ENCODE data around the gene COPZ1. TPM values are rescaled to one million over a fixed set of nuclear protein-coding genes. Genes with fewer than 3 reads are reported as not detected.
A peak's percentile ranks its signal among the peaks of the same experiment; 100 is the strongest.

COPZ1 gene
- total RNA-seq, 1 donor from 2014 or later = 101 TPM

GRCh38 chr12:54360717-54361456 lies 36.0 kb downstream of the COPZ1 start:
- peaks cover 4% of the 10 kb centered on the region for H3K4me1 Mint-ChIP-seq (ENCODE audit: low read depth)
- H3K27me3 Mint-ChIP-seq (ENCODE audit: low read depth) = no peaks in the 10 kb centered on the region
- no peak for DNase-seq (ENCODE audit: low spot score)
- H3K36me3 Mint-ChIP-seq (ENCODE audit: low read depth) = no peaks in the 10 kb centered on the region
- no peaks in the 10 kb centered on the region for H3K9me3 Mint-ChIP-seq (ENCODE audit: low read depth)
- peak; percentile 94 for TF ChIP-seq CTCF (IDR thresholded peaks at IDR 0.05)
- no peak overlapping the region for H3K27ac Mint-ChIP-seq (ENCODE audit: unreplicated experiment)
- H3K4me3 Mint-ChIP-seq (ENCODE audit: unreplicated experiment) = no peak overlapping the region

- TF ChIP-seq CTCF (IDR thresholded peaks at IDR 0.05) = no peak
- no peak overlapping the region for H3K4me3 Mint-ChIP-seq (ENCODE audit: unreplicated experiment)
- no peak overlapping the region for H3K27ac Mint-ChIP-seq (ENCODE audit: unreplicated experiment)
- H3K9me3 Mint-ChIP-seq (ENCODE audit: low read depth) = no peaks in the 10 kb centered on the region
- no peaks in the 10 kb centered on the region for H3K36me3 Mint-ChIP-seq (ENCODE audit: low read depth)
- peaks cover 3% of the 10 kb centered on the region for H3K4me1 Mint-ChIP-seq (ENCODE audit: low read depth)
- no peak for DNase-seq (ENCODE audit: low spot score)
- no peaks in the 10 kb centered on the region for H3K27me3 Mint-ChIP-seq (ENCODE audit: low read depth)
These were observed 38.1 kb downstream of the COPZ1 start for GRCh38 chr12:54363047-54363446.

- no peak overlapping the region for H3K27ac Mint-ChIP-seq (ENCODE audit: unreplicated experiment)
- no peak for DNase-seq (ENCODE audit: low spot score)
- H3K4me1 Mint-ChIP-seq (ENCODE audit: low read depth) = peaks cover 8% of the 10 kb centered on the region
- no peaks in the 10 kb centered on the region for H3K27me3 Mint-ChIP-seq (ENCODE audit: low read depth)
- H3K36me3 Mint-ChIP-seq (ENCODE audit: low read depth) = no peaks in the 10 kb centered on the region
- H3K4me3 Mint-ChIP-seq (ENCODE audit: unreplicated experiment) = no peak overlapping the region
- no peak for TF ChIP-seq CTCF (IDR thresholded peaks at IDR 0.05)
- H3K9me3 Mint-ChIP-seq (ENCODE audit: low read depth) = no peaks in the 10 kb centered on the region
These were observed 38.7 kb downstream of the COPZ1 start for GRCh38 chr12:54363618-54364017.

GRCh38 chr12:54364413-54364812 lies 39.5 kb downstream of the COPZ1 start, which contains the start of gene GPR84:
TSS of gene GPR84 (minus strand) at chr12:54364486. CDS start at chr12:54363851, 635 bp downstream.
- H3K36me3 Mint-ChIP-seq (ENCODE audit: low read depth) = no peaks in the 10 kb centered on the region
- H3K27ac Mint-ChIP-seq (ENCODE audit: unreplicated experiment) = no peak within 1 kb of the TSS
- peaks cover 16% of the 10 kb centered on the region for H3K4me1 Mint-ChIP-seq (ENCODE audit: low read depth)
- H3K27me3 Mint-ChIP-seq (ENCODE audit: low read depth) = no peaks in the 10 kb centered on the region
- no peaks in the 10 kb centered on the region for H3K9me3 Mint-ChIP-seq (ENCODE audit: low read depth)
- no peak for DNase-seq (ENCODE audit: low spot score)
- TF ChIP-seq CTCF (IDR thresholded peaks at IDR 0.05) = no peak
- no peak within 1 kb of the TSS for H3K4me3 Mint-ChIP-seq (ENCODE audit: unreplicated experiment)

- peak overlapping the region; percentile 43 for H3K4me3 Mint-ChIP-seq (ENCODE audit: unreplicated experiment)
- H3K27me3 Mint-ChIP-seq (ENCODE audit: low read depth) = no peaks in the 10 kb centered on the region
- TF ChIP-seq CTCF (IDR thresholded peaks at IDR 0.05) = no peak
- no peaks in the 10 kb centered on the region for H3K36me3 Mint-ChIP-seq (ENCODE audit: low read depth)
- peaks cover 45% of the 10 kb centered on the region for H3K4me1 Mint-ChIP-seq (ENCODE audit: low read depth)
- DNase-seq (ENCODE audit: low spot score) = no peak
- no peaks in the 10 kb centered on the region for H3K9me3 Mint-ChIP-seq (ENCODE audit: low read depth)
- H3K27ac Mint-ChIP-seq (ENCODE audit: unreplicated experiment) = peak overlapping the region; percentile 34
These were observed 43.2 kb downstream of the COPZ1 start for GRCh38 chr12:54368025-54368708.
